Suprapubic skin (tissue), 4 donors: ENCODE results near the gene PCDHB14.

Source experiments
- CTCF ChIP-seq, 2 donors: fragments of 200-600 bp in 1 of 2; fragments of 450-650 bp in 1 of 2; sonication (generic) in 1 of 2; IDR thresholded peaks; one replicate each; pipeline ENCODE4 v1.5.1; 2016 to 2019; ENCODE audit warnings: antibody characterized with exemption in 2 of 2, mild to moderate bottlenecking in 1 of 2, moderate library complexity in 1 of 2
- EP300 ChIP-seq: sonication (generic); formaldehyde crosslinking; IDR thresholded peaks from one replicate; pipeline ENCODE4 v1.6.1; 2017; ENCODE audit warnings: antibody characterized with exemption
- POLR2A ChIP-seq, 2 donors: fragments of 450-650 bp; IDR thresholded peaks; one replicate each; pipeline ENCODE4 v1.6.1; 2017; ENCODE audit warnings: antibody characterized with exemption in 2 of 2, mild to moderate bottlenecking in 2 of 2, moderate library complexity in 2 of 2
- POLR2AphosphoS5 ChIP-seq, 3 donors: sonication (generic); formaldehyde crosslinking; IDR thresholded peaks; one replicate each; pipeline ENCODE4 v1.6.1; 2017; ENCODE audit warnings: antibody characterized with exemption in 3 of 3

GRCh38 chr5:141260458-141261237 is 37.5 kb downstream of the PCDHB14 start:
- TF ChIP-seq CTCF (IDR thresholded peaks at IDR 0.05) = no peak
- TF ChIP-seq POLR2AphosphoS5 (IDR thresholded peaks at IDR 0.05) = no peak
- no peak for TF ChIP-seq POLR2A (IDR thresholded peaks at IDR 0.05)
- TF ChIP-seq EP300 = no peak
